Measurements from ENCODE around the gene STK32B.

The STK32B gene

DNA sequence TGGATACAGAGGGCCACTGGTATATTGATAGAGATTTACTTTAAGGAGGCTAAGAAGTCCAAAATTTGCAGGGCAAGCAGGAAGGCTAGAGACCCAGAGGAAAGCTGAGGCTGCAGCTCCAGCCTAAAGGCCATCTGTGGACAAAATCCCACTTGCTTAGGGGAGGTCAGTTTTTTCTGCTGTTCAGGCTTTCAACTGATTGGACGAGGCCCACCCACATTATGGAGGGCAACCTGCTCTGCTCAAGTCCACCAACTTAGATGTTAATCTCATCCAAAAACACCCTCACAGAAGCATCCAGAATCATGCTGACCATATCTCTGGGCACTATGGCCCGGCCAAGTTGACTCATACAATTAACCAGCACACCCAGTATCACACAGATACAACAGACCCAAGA, 480.8 kb downstream of the STK32B start:
- DNase-seq (ENCODE audit: low spot score) = no peak

DNA sequence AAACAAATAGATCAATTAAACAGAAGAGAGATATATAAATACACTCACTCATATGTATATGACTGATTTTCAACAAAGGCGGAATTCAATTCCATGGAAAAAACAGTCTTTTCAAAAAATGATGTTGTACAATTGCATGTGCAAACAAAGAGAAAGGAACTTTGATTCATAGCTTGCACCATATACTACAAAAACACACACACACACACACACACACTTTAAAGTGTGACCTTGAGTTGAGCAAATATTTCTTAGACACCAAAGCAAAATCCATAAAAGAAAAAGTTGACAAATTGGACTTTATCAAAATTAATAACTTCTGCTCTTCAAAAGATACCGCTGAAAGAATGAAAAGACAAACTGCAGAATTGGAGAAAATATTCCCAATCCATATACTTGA, 488.3 kb downstream of the STK32B start:
- no peak for DNase-seq (ENCODE audit: low spot score)

DNA sequence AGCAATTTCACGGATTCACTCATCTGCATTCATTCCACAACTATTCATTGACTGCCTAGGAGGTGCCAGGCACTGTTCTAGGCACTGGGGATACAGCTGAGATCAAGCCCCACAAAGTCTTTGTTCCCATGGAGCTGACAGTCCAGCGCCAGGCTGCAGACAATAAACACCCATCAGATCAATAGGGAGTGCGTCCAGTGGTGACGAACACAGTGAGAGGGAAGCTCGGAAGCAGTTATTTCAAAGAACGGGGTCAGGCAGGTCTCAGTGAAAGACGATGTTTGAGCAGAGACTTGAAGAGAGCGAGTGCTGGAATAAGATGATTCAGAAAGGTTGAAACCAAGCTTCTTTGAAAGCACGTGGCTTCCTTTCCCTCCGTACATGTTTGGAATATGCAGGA, 489.9 kb downstream of the STK32B start:
- no peak for DNase-seq (ENCODE audit: low spot score)

DNA sequence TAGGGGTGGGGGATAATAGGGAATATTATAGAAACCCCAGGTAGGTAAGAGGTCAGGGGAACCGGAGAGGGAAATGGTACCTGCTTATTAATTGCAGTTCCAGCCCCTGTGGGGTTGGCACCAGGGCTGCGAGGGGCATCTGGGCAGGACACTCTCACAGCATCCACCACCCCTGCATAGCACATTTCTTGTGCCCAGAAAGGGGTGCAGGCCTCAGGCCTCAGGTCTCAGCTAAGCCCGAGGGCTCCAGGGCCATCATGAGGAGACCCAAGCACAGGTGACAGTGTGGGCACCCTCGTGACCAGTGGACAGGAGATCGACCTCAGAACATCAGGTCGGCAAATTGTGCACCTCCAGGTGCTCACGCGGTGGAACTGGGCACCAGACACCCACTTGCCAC, 492.4 kb downstream of the STK32B start:
- no peak for DNase-seq (ENCODE audit: low spot score)

DNA sequence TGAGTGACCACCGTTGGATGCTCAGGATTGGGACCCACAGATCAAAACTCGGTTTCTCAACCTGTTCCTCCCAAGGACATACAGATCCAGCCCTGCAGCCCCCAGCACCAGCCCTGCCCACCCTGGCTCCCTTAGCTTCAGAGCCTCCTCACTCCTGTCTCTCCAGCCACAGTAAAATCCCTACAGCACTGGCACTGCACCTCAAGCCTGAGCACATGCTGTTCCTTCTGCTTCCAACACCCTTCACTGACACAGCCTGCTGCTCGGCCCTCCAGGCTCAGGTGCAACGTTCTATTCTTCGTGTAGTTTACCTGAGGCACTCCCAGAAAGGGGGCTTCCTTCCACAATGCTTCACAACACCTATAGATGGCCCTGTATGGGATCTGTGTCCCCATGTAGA, 493.5 kb downstream of the STK32B start:
- no peak for DNase-seq (ENCODE audit: low spot score)

DNA sequence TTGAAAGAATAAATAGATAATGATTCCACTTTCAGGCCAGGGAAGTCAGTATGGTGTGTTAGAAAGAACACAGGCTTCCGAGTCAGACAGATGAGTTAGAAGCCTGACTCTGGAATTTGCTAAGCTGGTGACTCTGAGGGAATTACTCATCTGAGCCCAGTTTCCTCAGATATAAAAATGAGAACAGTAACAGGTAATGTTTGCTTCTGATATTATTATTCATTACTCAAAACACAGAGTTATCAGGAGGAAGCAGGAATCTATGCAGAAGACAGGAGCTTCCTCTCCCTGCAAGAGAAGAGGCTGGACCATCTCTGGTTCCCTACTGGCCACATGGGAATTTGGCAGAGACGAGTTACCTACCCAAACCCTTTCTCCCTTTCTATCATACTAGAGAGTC, 494.0 kb downstream of the STK32B start:
- DNase-seq (ENCODE audit: low spot score) = no peak

DNA sequence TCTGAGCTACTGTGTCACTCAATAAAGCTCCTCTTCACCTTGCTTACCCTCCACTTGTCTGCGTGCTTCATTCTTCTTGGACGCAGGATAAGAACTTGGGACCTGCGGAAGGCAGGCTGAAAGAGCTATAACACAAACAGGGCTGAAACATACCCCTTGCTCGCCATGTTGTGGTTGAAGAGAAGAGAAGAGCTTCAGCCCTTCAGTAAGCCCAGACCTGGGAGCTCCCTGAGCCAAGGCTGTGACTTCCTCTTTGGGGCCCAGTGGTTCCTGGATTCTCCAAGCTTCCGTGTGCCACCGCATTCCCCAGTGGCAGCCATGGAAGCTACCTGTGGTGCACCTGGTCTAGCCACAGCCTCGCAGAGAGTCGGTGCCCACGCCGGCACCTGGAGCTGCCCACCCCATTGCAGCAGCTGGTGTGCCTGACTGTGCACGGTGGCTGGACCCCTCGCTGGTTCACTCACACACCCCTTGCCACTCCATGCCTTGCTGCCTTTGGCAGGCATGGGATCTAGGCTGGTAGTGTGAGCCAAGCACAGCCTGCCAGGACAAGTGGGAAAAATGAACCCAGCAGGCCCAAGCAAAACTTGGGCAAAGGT, 496.5 kb downstream of the STK32B start:
- no peak for DNase-seq (ENCODE audit: low spot score)

All from cerebellar cortex (tissue), 1 donor.